NCI-H2171 treated with DMSO at 0.1 percent for 48 hours (cell line): ENCODE measurements around the gene CYFIP1.

Source experiments
- DNase-seq: peaks from one replicate; lab custom pipeline; 2025; lab: John Stamatoyannopoulos, UW

The CYFIP1 gene

DNA sequence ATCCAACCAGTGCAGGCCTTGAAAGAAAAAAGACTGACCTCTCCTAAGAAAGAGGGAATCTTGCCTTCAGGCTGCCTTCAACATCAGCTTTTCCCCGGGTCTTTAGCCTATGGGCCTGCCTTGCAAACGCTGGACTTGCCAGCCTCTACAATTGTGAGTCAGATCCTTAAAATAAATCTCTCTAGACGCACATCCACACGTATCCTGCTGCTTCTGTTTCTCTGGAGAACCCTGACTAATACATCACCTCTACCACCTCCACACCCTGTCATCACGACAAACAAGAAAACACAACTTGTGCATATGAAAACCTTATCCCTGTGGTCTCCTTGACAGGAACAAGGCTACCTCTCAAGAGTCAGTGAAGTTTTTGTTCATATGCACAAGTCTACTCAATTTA is 11.8 kb downstream of the CYFIP1 start:
- DNase-seq: no peak

DNA sequence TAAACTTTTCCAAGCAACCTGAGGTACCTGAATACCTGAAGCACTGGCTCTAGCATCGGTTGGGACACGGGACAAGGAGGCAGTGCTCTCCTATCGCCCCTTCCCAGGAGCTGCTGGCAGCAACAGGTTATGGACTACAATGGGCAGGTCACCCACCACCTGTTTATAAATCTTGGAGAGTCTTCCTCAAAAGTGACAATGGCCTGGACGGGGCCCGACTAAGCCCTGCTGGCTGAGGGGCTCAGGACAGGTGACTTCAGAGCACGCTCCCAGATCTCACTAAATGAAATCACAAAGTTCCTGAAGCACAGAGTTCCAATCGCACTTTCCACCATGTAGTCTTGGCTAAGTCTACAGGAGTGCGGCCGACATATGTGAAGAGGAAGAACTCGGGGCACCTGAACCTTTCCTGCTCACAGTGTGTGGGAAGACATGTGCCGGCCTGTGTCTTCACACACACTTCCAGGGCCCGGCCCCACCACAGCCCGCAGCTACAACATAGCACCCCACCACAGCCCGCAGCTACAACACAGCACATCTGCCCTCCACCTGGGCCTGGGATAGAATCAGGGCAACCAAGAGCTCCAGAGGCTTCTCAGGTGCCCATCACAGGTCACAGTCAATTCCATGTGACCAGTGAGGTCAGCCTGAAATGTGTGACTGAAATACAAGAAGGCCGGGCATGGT is 12.9 kb downstream of the CYFIP1 start:
- no peak for DNase-seq

DNA sequence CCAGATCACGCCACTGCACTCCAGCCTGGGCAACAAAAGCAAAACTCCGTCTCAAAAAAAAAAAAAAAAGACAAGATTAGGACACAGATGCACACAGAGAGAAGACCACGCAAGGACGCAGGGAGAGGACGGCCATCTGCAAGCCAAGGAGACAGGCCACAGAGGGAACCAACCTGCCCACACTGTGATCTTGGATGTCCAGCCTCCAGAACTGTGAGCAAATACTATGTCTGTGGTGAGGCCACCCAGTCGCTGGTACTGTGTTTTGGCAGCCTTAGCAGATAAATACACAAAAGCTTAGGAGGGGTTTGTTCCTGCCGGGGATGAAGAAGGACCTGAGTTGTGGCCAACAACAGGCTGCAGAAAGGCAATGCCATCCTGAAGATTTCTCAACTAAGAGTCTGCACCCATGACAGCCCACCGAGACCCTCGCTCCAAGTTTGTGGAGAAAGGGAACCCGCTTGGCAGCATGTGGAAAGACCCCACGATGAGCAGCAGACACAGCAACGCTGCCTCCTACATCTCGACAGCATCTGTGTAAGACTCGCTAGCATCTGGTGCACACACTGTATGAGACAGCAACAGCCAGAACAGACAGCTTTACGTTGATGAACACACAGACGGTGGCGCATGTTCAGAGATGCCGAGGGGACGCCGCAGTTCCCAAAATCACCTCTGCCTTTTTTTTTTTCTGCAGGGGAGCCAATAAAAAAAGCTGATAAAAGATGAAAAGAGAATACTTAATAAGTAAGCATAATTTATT is 13.7 kb downstream of the CYFIP1 start:
- DNase-seq: no peak

DNA sequence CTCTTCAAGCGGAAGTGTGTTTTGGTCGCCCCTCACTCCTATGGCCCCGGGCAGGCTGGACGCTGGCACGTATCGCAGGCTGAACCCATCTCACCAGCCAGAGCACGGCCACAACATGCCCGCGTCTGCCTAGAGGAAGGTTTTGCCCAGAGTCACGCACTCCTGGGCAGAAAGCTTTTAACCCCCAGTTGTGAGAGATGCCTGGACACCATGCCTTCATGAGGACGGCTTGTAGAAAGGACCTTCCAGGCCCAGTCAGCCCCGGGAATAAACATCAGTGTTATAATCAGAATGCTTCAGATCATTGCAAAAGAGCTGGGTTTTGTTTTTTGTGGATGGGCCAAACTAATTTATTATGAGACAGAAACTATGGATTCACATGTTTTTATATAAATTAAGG is 16.5 kb downstream of the CYFIP1 start:
- no peak for DNase-seq

DNA sequence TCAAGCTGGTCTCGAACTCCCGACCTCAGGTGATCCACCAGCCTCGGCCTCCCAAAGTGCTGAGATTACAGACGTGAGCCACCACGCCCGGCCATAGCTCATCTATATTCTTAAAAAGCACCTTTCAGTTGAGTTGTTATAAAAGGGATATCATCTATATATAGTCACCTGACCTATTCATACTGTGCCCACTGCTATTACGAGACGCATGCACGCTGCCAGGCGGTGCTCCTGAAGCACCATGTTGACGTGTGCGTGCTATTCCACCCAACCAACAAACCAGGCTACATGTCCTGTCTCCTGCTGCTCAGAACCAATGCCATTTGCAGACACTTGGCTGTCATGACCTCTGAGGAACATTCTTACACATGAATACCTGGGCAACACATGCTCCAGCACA is 17.6 kb downstream of the CYFIP1 start:
- no peak for DNase-seq

DNA sequence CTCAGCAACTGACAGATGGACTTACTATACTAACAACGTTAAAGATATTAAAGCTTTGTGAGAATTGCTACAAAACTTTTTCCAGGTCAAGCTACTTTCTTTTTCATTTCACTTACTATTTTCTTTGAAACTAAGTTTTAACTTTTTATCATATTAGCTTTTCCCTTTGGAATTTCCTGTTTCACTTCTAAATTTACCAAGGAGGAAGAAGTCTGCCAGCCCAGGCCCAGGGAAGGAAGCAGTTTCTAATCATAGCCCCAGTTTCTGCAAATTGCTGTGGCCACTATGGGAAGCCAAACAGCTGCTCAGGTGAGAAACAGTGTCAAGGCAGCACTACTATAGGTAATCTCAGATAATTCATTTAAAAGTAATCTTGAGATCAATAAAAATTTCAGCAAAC is 18.4 kb downstream of the CYFIP1 start:
- no peak for DNase-seq

DNA sequence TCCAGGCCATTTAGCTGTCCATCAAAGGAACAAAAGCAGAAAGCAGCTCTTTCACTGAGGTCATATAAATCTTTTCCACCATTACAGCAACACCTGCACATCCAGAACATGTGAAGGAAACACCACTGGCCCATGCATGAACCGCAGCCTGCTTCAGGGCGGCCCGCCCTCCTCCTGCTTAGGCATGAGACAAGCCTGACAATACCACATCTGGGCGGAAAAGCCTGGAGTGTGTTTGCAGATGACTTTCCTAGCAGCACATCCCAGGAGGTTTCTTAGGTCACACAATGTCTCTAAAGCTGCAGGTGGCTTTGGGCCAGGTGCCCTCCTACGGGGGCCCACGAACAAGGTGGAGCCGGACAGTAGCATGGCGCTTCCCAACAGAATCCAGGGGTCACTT is 19.6 kb downstream of the CYFIP1 start:
- no peak for DNase-seq

DNA sequence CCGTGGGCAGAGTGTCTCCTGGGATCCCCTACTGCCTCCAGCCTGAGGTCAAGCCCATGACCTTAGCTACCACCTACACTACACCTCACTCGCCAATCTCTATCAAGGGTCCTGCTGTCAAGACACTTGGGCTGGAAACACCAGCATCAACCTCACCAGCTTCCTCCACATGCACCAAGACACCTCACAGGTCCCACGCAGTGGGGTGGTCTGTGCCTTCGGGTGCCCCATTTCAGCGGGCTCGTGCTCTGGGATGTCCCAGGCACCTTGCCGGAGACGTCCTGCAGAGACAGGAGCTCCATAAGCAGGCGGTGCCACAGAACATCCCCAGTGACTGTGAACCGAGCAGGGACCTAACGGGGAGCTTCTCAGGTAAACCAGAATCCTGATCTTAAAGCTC is 20.0 kb downstream of the CYFIP1 start:
- no peak for DNase-seq

DNA sequence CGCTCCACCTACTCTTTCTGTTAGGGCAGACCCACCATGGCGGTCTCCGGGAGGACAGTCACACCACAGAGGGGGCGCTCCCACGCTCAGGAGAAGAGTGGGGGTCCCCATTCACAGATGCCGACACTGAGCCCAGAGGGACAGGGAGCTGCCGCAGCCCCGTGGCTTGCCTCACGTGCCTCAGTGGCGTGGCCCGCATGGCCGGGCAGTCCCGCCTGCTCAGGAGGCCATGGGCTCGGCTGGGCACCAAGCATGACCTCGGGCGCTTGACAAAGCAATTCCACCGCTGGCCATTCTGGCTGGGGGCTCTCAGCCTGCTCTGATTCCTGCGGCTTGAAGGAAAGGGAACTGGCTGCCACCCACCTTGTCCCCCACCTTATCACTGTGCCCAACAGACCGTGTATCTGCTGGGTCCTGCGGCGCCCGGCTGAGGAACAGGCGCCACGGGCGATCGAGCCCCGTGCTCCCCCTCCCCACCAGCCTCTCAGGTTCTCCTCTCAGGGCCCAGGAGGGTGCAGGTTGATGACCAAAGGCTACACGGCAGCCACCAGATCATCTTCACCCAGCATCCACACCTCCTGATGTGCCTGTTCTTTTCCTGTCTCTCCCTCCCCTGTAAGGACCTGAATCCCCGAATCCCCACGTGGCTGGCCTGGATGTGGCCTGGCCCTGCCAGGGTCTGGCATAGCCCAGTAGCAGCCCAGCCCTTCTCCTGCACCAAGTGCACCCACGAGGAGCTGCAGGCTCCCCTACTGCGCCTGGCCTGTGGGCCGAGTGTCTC is 20.7 kb downstream of the CYFIP1 start:
- DNase-seq: no peak

DNA sequence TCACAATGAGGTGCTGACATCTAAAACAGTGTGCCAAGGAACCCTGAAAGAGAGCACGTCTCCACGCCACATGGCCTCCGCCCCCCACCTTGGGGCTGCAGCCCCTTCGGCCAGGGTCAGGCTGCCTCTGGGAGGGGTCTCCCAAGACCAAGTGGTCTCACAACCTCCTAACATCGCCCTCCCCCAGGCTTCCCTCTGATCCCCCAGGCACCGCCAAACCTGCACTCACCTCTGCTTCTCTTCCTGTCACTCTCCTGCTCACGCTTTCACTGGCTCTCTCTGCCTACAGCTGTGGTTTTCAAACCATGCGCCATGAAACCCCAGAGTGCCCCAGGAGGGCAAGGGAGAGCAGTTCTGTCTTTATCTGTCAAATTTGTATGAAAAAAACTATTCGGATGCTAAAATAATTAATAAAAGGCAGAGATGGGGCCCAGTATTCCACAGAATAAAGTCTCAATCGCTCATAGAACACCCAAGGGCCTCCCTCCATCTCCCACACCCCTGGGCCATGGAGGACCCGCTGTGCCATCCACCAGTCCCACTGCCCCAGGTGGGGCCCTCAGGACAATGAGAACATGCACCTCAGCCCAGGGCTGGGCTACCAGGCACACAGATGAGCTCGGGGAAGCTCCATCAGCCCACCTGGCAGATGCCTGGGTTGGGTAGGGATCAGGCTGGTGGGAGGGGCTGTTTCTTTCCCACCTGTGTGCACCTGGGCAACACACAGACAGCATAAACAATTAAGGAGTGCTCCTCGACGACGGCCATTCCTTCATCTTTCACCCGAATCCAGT is 21.5 kb downstream of the CYFIP1 start:
- DNase-seq: no peak

DNA sequence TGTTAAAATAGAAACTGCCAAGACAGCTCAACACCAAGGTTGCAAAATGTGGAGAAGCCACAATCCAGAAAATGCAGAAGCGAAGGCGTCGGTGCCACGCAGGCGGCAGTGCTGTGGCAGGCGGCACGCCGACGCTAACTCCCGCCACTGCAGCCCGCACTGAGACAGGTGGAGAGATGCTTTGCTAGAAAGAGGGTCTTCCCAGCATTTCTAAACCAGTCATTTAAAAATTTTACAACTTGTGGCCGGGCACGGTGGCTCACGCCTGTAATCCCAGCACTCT is 23.2 kb downstream of the CYFIP1 start:
- DNase-seq: no peak

DNA sequence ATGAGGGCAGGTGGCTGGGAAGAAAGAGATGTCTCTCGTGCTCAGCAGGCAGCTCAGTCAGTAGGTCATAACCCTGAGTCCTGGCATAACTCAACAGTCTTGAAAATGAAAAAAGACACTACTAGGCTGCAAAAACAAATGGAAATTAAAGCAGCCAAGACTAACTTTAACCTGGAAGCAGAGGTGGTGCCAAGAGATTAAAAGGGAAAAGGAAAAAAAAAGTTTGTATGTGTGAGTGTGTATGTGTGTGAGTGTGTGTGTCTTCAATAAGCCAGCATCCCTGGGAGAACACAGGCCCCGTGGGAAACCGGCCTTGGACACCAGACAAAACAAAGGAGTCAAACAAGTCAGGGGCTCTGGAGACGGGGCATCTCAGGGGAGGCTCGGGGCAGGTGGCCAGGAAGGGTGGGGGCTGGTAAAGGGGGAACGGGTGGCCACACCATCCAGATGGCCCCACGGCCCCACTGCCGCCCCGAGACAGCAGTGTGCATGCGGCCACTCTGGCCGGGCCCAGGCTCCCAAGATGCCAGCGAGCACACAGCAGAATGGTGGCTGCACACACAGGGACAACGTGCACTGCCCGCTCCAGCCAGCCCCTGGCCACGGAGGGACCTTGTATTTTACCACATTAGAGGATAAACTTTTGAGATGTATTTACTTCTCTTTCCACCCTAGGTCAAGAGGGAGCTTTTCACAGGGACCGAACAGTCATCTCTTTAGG is 23.8 kb downstream of the CYFIP1 start:
- DNase-seq: no peak

DNA sequence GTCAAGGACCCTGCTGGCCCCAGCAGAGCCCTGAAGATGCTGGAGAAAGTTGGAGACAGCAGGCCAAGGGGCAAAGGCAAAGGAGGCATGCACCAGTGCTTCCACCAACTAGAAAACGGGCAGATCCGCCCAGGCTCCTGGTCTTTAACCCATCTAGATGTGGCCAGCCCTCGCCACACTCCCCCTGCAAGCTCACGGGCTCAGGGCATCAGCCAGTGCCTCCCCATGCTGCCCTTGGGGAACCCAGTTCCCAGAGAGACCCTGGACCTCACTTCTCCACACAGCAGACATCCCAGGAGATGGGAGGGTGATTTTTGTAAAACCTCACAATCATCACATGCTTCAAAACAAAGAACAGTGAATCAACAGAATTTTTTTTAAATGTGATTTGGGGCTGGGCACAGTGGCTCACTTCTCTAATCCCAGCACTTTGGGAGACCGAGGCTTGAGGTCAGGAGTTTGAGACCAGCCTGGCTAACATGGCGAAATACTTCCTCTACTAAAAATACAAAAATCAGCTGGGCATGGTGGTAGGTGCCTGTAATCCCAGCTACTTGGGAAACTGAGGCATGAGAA is 24.5 kb downstream of the CYFIP1 start:
- no peak for DNase-seq

DNA sequence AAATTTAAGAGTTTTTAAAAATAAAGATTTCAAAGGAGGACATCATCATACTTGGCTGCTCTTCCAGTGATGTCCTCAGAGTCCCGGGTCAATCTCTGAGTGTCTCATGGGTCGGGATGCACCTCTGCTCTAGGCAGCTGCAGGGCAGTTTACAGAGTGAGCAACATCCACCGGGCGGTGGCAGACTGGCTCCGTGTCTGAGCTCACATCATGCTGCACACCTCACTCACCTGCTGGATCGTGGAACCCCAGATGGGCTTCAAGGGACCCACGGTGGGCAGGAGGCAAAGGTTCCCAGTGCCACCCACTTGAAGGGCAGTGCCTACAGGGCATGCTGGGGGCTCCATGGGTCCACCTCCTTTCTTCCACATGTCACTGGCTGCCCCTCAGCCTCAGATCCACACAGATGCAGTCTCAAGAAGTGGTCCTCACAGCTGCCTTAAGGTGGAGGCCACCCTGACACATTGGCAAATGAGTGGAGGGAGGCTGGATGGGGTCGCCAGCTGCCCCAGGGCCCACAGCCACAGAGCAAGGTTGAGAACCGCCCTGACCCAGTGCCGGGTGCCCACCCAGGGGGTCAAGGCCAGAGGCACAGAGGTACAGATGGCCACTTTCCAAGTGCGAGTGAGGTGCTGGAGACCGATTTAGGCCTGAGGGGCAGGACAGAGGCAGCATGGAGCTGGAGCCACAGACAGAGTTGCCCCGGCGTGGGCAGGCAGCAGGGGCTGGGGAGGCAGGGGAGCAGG is 25.2 kb downstream of the CYFIP1 start:
- DNase-seq: no peak

DNA sequence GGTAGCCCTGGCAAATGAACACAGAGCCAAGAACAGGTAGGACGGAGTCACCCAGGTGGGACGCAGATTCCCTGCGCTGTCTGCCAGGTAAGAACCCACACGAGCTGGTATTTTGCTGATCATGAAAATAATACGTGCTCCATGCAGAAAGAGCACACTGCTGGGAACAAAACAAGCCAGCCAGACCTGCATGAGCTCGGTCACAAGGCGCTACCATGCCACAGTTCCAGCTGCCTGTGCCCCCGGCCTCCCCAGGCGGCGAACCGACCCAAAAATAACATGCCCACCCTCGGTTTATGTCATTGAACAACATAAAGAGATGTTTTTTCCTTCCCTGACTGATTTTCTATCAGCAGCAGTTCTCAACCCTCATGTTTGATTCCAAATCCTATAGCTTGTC is 25.8 kb downstream of the CYFIP1 start:
- DNase-seq: no peak

DNA sequence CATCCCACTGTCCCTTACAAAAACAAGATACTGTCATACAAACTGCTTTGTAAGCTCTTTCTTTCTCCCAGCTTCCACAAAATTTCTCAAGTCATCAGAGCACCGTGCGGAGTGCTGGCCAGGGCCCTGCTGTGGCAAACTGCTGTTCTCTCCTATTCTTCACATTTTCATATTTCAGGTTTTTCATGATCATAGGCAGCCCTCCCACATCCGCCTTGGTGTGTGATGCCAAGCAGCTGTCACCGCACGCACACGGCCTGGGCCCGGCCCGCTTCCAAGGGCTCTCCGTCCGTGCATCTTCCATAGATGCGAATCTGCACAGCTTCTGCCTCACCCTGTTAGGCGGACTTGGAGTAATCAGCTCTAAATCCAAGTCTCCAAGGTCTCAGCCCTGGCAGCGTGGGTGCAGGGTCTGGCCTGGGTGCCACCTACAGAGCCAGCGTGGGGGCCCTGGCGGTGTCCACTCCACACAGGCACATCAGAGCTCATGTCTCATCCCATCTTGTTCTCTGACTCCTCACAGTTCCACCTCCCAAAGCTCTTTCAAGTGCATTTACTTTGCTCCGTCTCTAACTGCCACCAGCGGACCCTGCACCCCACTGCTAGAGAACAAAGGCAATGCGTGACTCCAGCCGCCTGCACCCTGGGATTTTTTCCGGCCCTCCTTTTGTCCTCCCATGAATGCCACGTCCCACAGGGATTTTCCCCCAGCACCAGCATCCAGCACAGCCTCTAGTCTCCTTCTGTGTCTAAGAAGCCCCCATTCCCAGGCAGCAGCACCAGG is 27.2 kb downstream of the CYFIP1 start:
- no peak for DNase-seq

DNA sequence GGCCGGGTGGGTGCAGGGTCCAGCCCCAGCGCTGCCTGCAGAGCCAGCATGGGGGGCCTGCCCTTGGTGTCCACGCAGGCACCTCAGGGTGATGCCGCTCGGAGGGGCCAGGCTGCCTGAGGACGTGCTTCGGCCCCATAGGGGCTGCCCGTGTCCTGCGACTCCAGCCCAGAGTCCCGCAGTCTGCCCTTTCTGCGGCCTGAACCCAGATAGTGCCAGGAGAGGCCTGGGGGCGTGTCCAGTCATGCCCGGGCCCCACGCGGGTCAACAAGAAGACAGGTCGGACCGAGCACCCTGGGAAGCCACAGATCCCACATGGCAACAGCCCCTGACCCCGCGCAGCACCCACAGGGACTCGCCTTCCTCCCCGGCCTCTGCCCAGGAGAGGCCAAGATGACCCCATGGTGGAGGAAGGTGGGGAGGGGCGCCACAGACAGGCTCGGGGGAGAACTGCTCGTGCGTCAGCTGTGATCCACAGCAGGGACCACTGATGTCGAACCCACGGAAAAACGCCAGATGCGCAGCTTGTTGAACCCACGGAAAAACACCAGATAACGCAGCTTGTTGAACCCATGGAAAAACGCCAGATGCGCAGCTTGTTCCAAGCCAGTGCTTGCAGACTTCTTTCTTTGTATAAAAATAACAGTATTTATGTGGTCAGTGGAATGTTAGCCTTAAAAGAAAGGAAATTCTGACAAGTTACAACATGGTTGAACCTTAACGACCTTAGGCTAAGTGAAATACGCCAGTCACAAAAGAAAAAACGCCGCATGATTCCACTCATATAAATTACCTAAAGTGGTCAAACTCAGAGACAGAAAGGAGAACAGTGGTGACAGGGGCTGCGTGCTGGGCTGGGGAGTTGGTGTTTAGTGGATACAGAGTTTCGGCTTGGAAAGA is 28.5 kb downstream of the CYFIP1 start:
- no peak for DNase-seq

DNA sequence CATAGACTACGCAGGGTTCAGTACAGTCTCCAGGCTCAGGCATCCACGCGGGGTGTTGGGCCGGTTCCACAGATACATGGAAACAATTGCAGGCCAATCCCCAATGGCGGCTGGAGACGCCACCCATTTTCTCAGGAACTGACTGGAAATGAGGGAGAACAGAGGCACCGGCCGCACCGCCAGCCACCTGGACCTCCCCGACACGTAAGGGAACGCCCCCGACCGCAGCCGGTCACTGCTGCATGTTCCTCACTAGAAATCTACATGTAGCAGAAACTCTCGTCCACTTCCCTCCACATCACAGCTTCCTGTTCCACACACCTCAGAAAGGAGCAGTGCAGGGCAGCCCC is 29.2 kb downstream of the CYFIP1 start:
- no peak for DNase-seq
